Choroid plexus epithelial cell (primary cell): ENCODE data around the gene MINDY4.

ENCODE experiments used
- DNase-seq: peaks from one replicate; pipeline ENCODE4 v3.0.0-alpha.2; 2010; ENCODE audit warnings: low read depth
- H3K4me3 ChIP-seq: 2 replicates; pipeline ENCODE4 v1.5.1; 2011; ENCODE audit warnings: low read depth, mild to moderate bottlenecking, control low read depth, low read length, moderate library complexity
- TF ChIP-seq, protein P1 (sequence below): conservative IDR thresholded peaks from 2 replicates; pipeline ENCODE4 v1.5.1; 2011; ENCODE audit warnings: low read depth, mild to moderate bottlenecking, control low read depth, inconsistent platforms, low read length, moderate library complexity

MINDY4 gene

DNA sequence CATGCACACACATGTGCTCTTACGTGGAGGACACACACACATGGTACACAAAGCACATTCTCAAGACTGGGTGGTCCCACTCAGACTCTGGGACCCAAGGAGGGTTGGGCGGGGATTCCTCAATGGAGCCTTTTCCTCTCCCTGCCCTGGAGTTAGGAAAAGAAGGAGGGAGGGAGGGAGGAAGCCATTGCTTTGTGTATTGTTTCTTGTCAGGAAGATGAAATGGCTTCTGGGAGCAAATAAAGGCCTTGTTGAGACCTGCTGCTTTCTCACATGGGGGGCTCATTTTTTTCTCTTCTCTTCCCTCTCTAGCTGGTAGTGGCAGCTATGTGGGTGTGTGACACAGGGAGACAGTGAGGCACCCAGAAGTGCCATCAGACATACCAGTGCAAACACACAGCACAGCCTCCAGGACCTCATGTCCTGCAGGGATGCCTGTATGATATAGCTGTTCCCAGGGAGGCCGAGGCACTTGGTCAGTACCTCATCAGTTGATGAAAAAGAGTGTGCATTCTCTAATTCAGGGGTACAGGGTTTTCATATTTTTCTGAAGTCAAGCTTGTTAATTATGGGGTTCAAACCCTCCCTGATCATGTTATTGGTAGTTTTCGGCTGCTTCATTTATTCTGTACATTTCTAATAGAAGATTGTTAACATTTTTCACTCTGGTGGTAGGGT lies 146.1 kb downstream of the MINDY4 start:
- no peak overlapping the region for H3K4me3 ChIP-seq
- TF ChIP-seq, protein P1, sequence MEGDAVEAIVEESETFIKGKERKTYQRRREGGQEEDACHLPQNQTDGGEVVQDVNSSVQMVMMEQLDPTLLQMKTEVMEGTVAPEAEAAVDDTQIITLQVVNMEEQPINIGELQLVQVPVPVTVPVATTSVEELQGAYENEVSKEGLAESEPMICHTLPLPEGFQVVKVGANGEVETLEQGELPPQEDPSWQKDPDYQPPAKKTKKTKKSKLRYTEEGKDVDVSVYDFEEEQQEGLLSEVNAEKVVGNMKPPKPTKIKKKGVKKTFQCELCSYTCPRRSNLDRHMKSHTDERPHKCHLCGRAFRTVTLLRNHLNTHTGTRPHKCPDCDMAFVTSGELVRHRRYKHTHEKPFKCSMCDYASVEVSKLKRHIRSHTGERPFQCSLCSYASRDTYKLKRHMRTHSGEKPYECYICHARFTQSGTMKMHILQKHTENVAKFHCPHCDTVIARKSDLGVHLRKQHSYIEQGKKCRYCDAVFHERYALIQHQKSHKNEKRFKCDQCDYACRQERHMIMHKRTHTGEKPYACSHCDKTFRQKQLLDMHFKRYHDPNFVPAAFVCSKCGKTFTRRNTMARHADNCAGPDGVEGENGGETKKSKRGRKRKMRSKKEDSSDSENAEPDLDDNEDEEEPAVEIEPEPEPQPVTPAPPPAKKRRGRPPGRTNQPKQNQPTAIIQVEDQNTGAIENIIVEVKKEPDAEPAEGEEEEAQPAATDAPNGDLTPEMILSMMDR, result no peak
- DNase-seq, result no peak

DNA sequence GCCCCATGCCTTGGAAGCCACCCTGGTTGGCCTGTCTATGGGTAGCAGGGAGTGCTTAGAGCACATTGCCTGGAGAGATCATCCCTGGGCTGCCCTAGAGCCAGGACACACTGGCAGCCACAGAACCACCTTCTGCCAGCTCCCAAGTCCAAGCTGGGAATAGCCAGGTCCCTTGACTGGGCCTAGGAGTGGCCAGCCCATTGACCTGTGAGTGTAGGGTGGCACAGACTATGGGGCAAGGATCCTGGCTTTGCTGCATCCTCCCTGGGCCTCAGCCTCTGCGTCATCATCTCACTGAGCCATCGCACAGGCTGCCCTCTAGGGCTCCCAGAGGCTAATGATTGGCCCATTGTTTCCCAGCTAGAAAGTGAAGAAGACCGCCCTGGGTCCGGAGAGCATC lies 147.5 kb downstream of the MINDY4 start:
- no peak overlapping the region for H3K4me3 ChIP-seq
- TF ChIP-seq, protein P1, result no peak
- DNase-seq, result no peak

DNA sequence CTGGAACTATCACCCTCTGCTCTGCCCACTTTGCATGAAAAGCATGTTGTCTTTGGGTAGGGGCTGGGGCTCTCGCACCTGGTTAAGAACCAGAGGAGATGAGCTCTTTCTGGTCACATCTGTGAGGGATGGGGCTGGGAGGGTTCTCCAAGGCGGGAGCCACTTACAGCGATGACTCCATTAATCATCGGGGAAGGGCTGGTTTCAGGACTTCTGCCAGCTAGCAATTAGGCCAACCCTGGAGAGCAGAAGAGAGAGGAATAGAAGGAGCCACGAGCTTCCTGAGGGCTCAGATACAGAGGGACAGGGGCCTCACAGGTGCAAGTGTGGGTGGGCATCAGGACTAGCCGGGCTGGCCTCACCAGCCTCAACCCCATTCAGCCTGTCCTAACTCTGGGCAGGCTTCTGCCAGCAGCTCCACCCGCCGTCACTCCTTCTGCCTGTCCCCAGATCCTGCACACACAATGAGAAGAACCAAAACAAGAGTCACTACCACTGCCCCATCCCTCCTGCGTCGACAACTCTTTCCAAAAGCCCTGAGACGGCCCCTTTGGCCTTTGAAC lies 148.9 kb downstream of the MINDY4 start:
- TF ChIP-seq, protein P1, result no peak
- H3K4me3 ChIP-seq, result no peak overlapping the region
- no peak for DNase-seq

DNA sequence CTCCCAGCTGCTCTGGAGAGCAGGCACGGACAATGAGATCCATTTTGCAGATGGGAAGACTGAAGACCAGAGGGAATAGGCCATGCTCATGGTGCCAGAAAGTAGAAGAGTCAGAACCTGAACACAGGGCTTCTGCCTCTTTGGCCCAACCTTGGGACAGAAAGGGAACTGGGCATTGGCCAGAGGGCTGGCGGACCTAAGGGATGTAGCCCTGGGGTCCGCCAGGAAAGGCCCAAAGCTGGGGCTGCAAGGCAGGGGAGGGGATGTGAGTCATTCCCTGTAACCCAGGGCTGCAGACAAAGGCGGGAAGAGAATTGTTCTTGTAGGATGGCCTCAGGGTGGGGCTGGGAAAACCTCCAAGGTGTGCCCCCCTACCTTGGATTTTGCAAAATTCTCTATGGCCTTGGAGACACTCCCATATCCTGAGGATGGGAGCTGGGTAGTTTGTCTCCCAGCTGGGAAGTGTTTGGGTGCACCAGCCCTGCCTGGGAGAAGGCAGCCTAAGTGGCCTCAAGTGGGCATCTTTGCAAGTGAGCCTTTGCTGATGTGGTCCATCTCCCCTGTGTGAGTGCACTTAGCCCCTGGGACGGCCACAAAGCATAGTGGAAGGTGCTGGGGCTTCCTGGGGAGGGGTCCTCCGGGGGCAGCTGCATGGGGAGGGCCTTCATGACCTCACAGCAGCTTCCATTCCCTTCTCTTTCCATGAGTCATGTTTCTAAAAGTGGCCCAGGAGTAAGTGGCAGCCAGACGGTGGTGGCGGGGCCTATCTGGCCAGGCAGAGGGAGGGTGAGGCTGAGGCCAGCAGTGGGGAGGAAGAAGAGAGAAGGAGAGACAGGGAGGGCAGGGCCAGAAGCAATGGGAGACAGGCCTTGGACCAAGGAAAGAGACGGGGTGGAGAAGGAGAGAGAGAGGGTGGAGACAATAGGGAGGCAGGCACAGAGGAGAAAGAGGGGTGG lies 149.6 kb downstream of the MINDY4 start:
- TF ChIP-seq, protein P1, result no peak
- H3K4me3 ChIP-seq, result no peak overlapping the region
- peak; percentile 37 for DNase-seq

DNA sequence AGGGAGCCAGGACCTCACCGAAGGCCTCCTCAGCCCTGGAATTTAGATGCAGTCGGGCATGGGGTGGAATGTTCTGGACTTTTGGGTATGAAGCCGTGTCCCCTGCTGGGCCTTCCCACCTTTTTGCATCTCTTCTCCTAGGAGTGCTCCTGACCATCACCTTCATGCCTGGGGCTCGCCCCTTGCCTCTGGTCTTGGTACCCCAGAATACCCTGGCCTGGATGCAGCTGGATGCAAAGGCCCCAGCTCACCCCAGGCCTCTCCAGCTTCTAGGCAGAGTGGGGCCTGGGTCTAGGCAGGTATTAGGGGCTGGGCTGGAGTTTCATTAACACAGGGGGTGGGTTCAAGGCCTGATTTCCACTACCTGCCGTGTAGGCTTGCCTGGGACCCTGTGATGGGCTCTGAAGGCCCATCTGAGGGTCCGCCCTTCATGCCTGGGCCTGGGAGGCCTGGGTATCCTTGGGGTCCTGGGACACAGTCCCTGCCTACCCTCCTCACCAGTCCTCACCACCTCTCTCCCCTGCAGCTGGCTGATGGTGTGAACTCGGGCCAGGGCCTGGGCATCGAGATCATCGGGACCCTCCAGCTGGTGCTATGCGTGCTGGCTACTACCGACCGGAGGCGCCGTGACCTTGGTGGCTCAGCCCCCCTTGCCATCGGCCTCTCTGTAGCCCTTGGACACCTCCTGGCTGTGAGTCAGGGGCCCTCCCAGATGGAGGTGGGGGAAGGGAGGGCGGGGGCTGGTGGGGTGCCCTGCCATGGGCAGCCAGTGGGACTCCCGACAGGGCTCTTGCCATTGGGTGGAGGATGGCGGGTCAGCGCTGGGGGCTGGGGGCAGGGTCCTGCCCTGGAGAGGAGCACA lies 150.6 kb downstream of the MINDY4 start:
- TF ChIP-seq, protein P1, result no peak
- H3K4me3 ChIP-seq, result no peak overlapping the region
- no peak for DNase-seq

DNA sequence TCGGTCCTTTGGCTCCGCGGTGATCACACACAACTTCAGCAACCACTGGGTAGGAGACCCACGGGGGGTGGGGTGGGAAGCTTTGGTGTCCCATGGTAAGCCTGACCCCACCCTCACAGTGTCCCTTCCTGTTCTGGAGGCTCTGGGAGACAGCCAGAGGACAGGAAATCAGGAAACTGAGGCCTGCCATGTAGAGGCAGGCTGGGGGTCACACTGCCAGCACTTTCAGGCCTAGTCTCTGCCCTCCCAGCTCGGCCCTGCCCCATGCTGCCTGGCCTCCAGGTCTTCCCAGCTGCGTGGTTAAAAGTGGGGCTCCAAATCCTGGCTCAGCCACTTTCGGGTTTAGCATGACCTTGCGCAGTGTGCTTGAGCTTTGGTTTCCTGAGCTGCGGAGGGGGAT lies 151.4 kb downstream of the MINDY4 start:
- TF ChIP-seq, protein P1, result no peak
- no peak for DNase-seq
- H3K4me3 ChIP-seq, result no peak overlapping the region
